Loucy (cell line): ENCODE measurements around the gene H2BK1.

Experiments
- EZH2phosphoT487 ChIP-seq: fragments of 200-600 bp; IDR thresholded peaks from 2 replicates; pipeline ENCODE4 v1.6.1; 2018; ENCODE audit warnings: antibody characterized with exemption, mild to moderate bottlenecking, moderate library complexity, borderline replicate concordance
- TF ChIP-seq, protein P1 (sequence below): fragments of 200-600 bp; sonication (generic); conservative IDR thresholded peaks from 2 replicates; pipeline ENCODE4 v1.5.1; 2014; ENCODE audit warnings: mild to moderate bottlenecking, antibody characterized with exemption, low read length

DNA sequence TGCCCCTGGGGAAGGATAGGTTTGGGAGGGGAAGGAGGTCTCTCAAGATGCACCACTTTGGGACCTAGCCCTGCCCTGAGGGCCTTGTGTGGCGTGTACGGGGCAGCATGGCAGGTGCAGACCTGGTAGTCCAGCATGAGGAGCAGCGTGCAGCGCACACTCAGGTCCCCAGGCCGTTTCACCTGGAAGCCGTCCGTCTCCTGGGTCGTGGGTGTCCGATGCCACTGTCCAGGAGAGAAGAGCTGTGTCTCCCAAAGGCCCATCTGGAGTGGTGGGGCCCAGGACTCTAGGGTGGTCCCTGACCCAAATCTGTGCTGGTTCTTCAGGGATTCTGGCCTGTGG, 31.4 kb upstream of the H2BK1 start:
- TF ChIP-seq, protein P1, sequence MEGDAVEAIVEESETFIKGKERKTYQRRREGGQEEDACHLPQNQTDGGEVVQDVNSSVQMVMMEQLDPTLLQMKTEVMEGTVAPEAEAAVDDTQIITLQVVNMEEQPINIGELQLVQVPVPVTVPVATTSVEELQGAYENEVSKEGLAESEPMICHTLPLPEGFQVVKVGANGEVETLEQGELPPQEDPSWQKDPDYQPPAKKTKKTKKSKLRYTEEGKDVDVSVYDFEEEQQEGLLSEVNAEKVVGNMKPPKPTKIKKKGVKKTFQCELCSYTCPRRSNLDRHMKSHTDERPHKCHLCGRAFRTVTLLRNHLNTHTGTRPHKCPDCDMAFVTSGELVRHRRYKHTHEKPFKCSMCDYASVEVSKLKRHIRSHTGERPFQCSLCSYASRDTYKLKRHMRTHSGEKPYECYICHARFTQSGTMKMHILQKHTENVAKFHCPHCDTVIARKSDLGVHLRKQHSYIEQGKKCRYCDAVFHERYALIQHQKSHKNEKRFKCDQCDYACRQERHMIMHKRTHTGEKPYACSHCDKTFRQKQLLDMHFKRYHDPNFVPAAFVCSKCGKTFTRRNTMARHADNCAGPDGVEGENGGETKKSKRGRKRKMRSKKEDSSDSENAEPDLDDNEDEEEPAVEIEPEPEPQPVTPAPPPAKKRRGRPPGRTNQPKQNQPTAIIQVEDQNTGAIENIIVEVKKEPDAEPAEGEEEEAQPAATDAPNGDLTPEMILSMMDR: no peak
- TF ChIP-seq EZH2phosphoT487: no peak
